ENCODE measurements around the gene MANF.

Gene MANF

GRCh38 chr3:51375571-51375970 is 9.5 kb upstream of the MANF start:
- TF ChIP-seq EZH2phosphoT487 (conservative IDR thresholded peaks at IDR 0.05; ENCODE audit: low read length) (no peak), CTCF (IDR thresholded peaks at IDR 0.05; ENCODE audit: insufficient read depth, low read length, poor library complexity, severe bottlenecking) (no peak)
- Histone ChIP-seq H3K27me3 (ENCODE audit: low read length) (no peaks in the 10 kb centered on the region), H3K4me2 (ENCODE audit: low read depth, low read length, poor library complexity, severe bottlenecking) (no peak overlapping the region)

DNA sequence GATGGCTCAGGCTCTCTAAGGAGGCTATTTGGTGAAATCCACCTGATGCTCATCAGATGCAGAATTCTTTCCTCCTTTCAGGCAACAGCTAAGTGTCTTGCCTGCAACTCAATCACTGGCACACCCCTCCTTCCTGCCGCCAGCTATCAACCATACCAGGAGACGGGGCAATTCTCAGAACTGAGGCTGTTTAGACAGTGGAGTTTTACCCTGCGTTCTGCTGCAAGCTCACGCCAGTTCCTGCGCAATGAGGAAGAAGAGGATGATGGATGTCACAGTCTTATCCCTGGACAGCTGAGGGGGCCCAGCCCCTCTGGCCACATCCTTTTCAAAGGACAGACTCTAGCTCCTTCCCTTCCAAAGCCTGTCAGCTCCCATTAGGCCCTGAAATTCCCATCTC is 7.0 kb upstream of the MANF start:
- TF ChIP-seq CTCF (IDR thresholded peaks at IDR 0.05; ENCODE audit: insufficient read depth, low read length, poor library complexity, severe bottlenecking): no peak
- no peak for TF ChIP-seq EZH2phosphoT487 (conservative IDR thresholded peaks at IDR 0.05; ENCODE audit: low read length)
- Histone ChIP-seq H2AFZ (ENCODE audit: low read depth, low read length, severe bottlenecking) (no peak overlapping the region), H3F3A (ENCODE audit: insufficient read depth) (no peaks in the 10 kb centered on the region), H3K4me2 (ENCODE audit: low read depth, low read length, poor library complexity, severe bottlenecking) (no peak overlapping the region), H3K9ac (ENCODE audit: low read length) (no peak overlapping the region), H3K9me2 (replicated peaks; ENCODE audit: insufficient read depth, low read length) (no peaks in the 10 kb centered on the region), H3K36me3 (ENCODE audit: low read length) (no peaks in the 10 kb centered on the region), H3K9me3 (ENCODE audit: insufficient read depth, low read length) (no peaks in the 10 kb centered on the region), H3K79me2 (ENCODE audit: insufficient read depth, low read length) (no peaks in the 10 kb centered on the region), H3K27me3 (ENCODE audit: low read length) (no peaks in the 10 kb centered on the region), H3K27ac (ENCODE audit: low read depth, low read length) (no peak overlapping the region), H3K4me3 (ENCODE audit: insufficient read depth, low read length, poor library complexity, severe bottlenecking) (no peak overlapping the region), H4K20me1 (ENCODE audit: low read depth, low read length) (no peaks in the 10 kb centered on the region)

More at GRCh38 chr3:51375571-51375970, 9.5 kb upstream of the MANF start:
- no peaks in the 10 kb centered on the region for H3K79me2 ChIP-seq (ENCODE audit: insufficient read depth, low read length)
- no peaks in the 10 kb centered on the region for H3K9me2 ChIP-seq (replicated peaks; ENCODE audit: insufficient read depth, low read length)
- no peaks in the 10 kb centered on the region for H3K36me3 ChIP-seq (ENCODE audit: low read length)
- no peaks in the 10 kb centered on the region for H4K20me1 ChIP-seq (ENCODE audit: low read depth, low read length)
- no peak overlapping the region for H3K4me3 ChIP-seq (ENCODE audit: insufficient read depth, low read length, poor library complexity, severe bottlenecking)
- H3K9ac ChIP-seq (ENCODE audit: low read length): no peak overlapping the region
- no peaks in the 10 kb centered on the region for H3F3A ChIP-seq (ENCODE audit: insufficient read depth)
- no peak overlapping the region for H2AFZ ChIP-seq (ENCODE audit: low read depth, low read length, severe bottlenecking)
- H3K9me3 ChIP-seq (ENCODE audit: insufficient read depth, low read length): no peaks in the 10 kb centered on the region
- H3K27ac ChIP-seq (ENCODE audit: low read depth, low read length): no peak overlapping the region

GRCh38 chr3:51378726-51379125 is 6.4 kb upstream of the MANF start:
- no peak for TF ChIP-seq CTCF (IDR thresholded peaks at IDR 0.05; ENCODE audit: insufficient read depth, low read length, poor library complexity, severe bottlenecking)
- no peak for TF ChIP-seq EZH2phosphoT487 (conservative IDR thresholded peaks at IDR 0.05; ENCODE audit: low read length)
- no peaks in the 10 kb centered on the region for H4K20me1 ChIP-seq (ENCODE audit: low read depth, low read length)
- no peak overlapping the region for H3K4me2 ChIP-seq (ENCODE audit: low read depth, low read length, poor library complexity, severe bottlenecking)
- no peaks in the 10 kb centered on the region for H3K79me2 ChIP-seq (ENCODE audit: insufficient read depth, low read length)
- H3K27ac ChIP-seq (ENCODE audit: low read depth, low read length): no peak overlapping the region
- no peaks in the 10 kb centered on the region for H3K9me3 ChIP-seq (ENCODE audit: insufficient read depth, low read length)
- no peak overlapping the region for H3K4me3 ChIP-seq (ENCODE audit: insufficient read depth, low read length, poor library complexity, severe bottlenecking)
- no peaks in the 10 kb centered on the region for H3K9me2 ChIP-seq (replicated peaks; ENCODE audit: insufficient read depth, low read length)
- H3K27me3 ChIP-seq (ENCODE audit: low read length): no peaks in the 10 kb centered on the region
- no peak overlapping the region for H2AFZ ChIP-seq (ENCODE audit: low read depth, low read length, severe bottlenecking)
- no peaks in the 10 kb centered on the region; the same call in 1 of the 2 replicates for H3F3A ChIP-seq (ENCODE audit: insufficient read depth)
- H3K9ac ChIP-seq (ENCODE audit: low read length): no peak overlapping the region
- no peaks in the 10 kb centered on the region for H3K36me3 ChIP-seq (ENCODE audit: low read length)

All from SU-DHL-6 (cell line).